Erythroblast (primary cell): ENCODE data around the gene SARDH.

Experiments used
- DNase-seq, 2 experiments: peaks; one replicate each; lab custom pipeline; 2025; lab: John Stamatoyannopoulos, UW
- GATA1 ChIP-seq: IDR thresholded peaks from 2 replicates; pipeline ENCODE4 v1.6.1; 2011; ENCODE audit warnings: low read depth, mild to moderate bottlenecking, control low read depth, low read length, moderate library complexity
- POLR2A ChIP-seq: IDR thresholded peaks from 2 replicates; pipeline ENCODE4 v1.6.1; 2011; ENCODE audit warnings: mild to moderate bottlenecking, low read length

The SARDH gene

DNA sequence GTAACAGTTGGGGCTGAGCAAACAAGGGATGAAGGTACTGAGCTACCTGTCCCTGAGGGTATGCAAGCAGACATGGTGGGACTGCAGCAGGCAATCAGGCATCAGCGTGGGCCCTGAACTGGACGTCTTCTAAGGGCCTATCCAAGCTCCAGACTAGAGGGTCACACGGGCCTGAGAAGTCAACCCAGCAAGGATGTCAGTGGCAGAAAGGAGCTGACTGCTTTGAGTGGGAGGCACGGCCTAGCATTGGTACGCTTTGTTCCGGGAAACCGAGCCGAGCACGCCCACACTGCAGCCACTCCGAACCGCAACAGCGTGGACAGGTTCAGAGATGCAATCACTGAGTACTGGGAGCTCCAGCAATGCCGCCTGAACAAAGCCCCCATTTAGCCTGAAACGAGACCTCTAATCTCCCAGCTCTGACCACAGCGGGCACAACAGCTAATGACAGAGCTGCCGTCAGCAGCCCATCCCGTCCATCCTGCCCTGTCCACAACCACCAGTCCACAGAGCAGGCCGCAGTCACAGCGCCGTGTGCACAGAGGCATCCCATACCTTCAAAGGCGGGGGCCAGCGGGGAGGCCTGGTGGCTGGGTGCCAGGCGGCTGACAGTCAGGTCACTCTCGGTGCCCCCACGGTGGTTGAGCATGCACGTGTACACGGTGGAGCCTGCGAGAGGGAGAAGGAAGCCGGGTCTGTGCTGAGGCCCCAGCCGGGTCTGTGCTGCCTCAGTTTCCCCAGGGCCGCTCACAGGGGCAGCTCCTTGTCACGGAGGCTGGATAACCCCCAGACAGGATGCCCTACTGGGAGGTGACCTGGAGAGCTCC lies 44.2 kb downstream of the SARDH start:
- DNase-seq, result no peak
- TF ChIP-seq GATA1, result no peak
- TF ChIP-seq POLR2A, result no peak

DNA sequence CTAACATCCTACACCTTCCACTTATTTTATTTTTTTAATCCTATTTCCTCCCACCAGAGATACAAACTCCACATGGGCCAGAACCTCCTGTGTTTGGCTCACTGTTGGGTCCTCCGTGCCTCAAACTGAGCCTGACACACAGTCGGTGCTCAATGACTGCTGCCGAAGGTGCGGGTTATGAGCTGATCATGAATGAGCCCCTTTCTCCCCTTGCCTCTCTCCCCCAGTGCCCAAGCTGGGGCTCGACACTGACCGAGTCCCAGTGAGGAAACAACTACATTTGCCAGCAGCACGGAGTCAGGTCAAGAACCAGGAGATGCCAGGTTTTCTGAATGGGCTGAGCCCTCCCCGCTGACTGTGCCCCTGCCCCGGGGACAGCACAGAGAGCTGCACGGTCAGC lies 45.0 kb downstream of the SARDH start:
- no peak for TF ChIP-seq POLR2A
- TF ChIP-seq GATA1, result no peak
- no peak for DNase-seq

DNA sequence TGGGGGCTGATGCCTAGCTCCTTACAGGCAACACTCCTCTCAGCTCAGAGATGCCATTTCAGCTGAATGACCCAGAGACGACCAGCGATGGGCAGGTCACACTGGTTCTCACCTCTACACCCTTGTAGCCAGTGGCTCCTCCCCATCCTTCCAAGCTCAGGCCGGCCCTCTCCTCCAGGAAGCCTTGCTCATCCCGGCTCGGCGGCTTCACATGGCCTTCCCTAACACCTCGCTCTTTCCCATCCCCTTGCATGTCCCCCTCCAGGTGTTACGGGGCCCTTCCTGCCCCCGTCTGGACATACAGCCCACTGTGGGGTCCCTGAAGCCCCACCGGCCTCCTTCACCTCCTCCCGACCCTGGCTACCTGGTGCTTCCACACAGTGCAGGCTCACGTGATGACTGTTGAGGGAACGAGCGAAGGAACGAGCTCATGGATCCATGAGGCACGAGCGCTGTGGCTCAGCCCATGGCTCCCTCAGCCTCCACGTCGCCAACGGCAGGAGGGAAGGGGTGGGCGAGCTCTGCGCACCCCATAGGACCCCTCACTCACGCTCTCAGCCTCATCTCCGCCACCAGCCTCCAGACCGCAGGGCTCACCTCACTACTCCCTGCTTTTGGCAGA lies 45.7 kb downstream of the SARDH start:
- DNase-seq, result no peak
- TF ChIP-seq GATA1 (no peak), POLR2A (no peak)

DNA sequence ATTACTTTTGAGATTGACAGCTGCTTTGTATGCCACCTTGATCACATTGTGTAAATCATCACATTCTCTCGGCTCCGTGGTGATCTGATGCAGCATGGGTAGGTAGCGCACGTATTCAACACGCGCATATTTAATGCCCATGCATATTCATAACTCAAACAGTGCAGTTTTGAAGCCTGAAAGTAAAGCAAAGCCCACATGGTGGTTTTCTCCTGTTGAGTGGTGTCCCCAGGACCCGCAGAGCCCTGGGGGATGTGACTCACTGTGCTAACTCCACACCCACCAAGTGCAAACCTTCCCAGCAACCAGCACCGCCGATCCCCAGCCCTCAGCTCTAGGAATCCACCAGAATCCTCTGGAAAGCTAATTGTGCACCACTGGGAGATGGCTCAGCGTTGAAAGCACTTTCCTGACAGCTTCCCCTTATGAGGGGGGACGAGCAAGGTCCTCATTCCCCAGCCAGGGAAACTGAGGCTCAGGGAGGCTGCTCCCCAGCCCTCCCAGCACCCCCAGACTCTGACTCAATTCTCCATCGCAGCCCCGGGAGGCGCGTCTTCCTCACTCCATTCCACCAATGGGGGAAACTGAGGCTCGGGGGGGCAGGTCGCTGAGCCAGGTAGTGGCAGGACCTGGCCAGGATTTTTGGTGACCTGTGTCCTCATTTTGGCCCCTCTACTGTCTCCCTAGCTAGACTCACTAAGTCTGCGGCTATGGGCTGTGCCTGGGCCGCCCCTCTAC lies 46.4 kb downstream of the SARDH start:
- no peak for DNase-seq

DNA sequence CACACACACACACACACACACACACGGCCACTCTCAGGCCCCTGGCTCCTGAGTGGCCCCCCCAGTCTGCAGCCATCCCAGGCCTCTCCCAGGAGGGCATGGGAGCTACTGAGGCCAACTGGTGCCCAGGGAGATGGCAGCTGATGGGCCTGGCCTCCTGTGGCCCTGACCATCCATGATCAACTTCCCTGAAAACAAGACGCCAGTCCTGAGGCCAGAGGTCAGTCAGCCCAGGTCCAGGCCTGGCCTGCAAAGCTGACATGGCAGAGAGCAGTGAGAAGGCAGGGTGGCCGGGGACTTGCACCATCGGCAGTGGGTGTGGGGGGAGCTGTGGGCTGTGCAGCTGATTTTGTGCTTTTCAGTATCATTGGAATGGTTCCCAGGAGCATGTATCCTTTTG lies 47.0 kb downstream of the SARDH start:
- TF ChIP-seq GATA1 (no peak), POLR2A (no peak)

More for the DNA sequence above, 46.4 kb downstream of the SARDH start:
- TF ChIP-seq GATA1 (no peak), POLR2A (no peak)

DNA sequence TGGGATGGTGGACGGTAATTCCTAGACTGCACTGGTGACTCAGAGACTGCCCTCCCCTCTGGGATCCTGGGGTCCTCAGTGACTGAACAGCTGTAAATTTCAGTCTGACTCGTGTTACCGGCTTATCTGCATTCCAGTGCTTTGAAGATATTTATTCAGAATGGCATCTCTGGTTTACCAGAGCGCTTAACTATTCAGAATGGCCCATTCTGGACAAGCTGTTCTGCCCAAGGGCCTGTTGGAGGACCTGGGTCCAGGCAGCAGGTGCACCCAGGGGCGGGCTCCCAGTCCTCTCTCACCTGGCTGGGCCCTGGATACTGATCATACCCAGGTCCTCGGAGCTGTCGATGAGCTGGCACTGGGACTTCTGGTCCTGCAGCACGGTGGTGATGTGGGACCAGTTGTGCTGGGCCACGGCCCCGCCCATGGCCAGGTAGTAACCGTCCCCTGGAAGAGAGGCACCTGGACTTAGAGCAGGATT lies 48.0 kb downstream of the SARDH start:
- no peak for DNase-seq
- TF ChIP-seq POLR2A (no peak), GATA1 (no peak)

More for the DNA sequence above, 47.0 kb downstream of the SARDH start:
- no peak for DNase-seq

DNA sequence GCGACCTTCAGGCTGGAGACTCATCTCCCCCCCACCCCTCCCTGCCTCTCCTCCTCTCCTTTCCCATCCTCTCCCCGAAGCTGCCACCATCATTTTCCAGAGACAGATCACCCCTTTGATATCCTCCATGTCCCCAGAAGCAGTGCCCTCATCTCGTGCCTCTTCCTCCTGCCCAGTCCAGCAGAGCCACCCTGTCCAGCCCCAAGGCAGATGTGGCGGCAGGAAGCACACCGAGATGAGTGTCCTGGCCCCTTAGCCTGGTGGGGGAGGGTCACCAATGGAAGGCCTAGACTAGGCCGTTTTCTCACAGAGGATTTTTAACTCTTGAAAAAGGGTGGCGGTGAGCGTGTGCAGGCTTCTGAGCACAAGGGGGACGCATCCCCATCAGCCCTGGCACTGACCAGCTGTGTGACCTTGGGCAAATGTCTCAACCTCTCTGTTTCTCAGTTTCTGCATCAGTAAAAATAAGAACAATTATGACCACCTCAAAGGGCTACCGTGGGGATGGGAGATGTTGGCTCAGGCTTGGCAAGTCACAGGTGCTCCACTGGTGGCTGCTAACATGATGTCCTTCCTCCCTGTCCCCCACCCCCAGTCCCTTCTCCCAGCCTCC lies 48.9 kb downstream of the SARDH start:
- TF ChIP-seq GATA1, result no peak
- no peak for TF ChIP-seq POLR2A
- DNase-seq, result no peak

DNA sequence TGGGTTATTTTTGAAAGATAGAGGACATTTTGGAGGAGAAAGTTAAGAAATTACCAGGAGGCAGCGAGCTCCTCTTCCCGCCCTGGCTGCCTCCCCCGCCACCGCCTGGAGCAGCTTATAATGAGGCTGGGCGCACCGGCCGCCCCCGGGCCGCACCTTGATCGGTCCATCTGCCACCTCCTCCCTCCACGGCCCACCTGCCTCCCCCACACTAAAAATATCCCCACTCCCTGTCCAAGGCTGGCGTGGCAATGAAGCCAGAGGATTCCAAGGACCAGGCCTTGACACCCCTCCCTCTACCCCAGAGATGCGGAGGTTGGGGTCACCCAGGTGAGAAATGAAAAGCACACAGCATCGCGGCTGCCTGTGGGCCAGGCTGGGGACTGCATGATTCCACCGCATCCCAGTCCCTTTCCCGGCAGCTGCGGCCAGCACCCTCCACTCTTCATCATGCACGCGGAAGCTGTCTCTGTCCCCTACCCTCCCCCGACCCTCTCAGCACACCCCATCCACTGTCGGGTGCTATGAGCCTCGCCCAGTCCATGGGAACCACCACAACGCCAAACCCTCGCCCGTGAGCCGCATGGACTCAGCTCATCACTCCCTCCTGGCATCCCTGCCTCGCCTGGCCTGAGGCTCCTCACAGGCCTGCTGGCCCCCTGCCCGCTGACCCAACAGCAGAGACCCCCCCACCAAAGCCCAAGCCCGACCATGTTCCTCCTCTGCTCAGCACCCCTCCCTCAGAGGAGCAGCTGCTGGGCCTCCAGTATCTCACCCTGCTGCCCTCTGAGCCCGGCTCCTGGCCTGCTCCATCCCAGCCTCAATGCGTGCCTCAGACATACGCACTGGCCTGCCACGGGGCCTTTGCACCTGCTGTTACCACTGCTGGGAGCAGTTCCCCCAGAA lies 50.0 kb downstream of the SARDH start:
- DNase-seq, result no peak
- TF ChIP-seq GATA1, result no peak
- TF ChIP-seq POLR2A, result no peak

DNA sequence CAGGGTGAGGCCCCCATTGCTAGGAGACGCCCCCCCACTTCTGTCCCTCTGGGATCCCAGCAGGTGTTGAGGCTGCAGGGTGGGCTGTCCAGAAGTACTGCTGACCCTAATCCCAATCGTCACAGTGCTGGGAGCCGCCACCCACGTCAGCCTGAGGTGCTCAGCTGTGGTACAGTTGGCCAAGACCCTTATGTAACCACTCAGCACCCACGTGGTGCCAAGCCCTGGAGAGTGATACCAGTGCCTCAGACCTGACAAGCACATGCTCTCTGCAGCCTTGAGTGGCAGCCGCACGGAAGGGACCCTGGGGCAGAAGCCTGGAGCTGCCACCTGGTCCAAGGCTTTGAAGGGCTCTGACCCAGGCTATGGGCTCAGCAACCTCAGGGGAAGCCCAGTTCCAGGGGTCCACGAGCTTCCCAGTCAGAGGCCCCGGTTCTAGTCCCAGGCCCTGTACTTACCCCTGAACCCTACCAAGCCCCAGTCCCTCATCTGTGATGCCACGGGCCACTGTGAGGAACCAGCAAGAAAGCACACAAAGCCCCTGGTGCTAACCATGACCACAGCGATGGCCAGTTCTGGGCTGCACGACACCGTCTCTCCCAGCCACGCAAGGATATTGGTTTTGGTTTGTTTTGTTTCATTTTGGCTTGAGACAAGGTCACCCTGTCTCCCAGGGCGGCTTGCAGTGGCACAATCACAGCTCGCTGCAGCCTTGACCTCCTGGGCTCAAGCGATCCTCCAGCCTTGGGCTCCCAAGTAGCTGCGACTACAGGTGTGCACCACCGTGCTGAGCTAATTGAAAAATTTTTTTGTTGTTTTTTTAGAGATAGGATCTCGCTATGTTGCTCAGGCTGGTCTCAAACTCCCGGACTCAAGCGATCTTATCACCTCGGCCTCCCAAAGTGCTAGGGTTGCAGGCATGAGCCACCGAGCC lies 51.2 kb downstream of the SARDH start:
- DNase-seq, result no peak
- TF ChIP-seq GATA1 (no peak), POLR2A (no peak)

DNA sequence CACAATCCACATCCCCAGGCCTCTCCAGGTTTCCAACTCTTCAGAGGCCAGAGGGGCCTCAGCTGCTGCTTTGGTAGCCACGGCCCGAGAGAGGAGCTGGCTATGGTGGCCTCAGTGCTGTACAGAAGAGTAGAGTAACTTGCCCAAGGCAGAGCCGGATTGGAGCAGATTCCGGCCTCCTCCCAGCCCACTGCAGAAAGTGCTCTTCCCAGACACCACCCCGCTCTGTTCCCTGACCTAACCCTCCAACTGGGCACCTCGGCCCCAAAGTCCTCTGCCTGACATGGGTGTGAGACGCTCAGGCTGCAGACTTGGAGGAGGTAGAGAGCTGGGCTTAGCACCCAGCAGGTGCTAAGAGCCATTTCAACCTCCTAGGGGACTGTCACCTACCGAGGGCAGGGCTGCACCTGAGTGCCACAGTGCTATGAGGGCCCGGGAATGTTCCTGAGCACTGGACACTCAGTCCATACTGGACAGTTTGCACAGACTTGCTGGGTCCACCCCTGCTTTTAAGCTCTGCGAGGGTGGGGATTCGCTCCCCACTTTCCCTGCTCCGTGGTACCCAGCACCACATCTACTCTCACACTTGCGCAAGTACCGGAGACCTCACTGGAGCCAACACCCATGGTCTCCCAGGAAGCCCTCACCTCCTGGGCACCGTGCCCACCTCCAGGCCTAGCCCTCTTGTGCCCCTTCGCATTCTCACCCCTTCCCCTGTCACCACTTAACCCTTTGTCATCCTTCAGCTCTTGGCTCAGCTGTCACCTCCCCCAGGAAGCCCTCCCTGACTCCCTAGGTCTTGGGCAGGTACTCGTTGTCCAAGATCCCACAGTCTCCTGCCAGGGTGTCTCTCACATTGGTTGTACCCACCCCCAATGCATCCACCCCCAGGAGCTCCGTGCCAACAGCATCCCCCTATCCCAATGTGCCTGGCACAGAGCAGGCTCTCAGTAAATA lies 52.2 kb downstream of the SARDH start:
- no peak for TF ChIP-seq POLR2A
- TF ChIP-seq GATA1, result no peak
- no peak for DNase-seq

DNA sequence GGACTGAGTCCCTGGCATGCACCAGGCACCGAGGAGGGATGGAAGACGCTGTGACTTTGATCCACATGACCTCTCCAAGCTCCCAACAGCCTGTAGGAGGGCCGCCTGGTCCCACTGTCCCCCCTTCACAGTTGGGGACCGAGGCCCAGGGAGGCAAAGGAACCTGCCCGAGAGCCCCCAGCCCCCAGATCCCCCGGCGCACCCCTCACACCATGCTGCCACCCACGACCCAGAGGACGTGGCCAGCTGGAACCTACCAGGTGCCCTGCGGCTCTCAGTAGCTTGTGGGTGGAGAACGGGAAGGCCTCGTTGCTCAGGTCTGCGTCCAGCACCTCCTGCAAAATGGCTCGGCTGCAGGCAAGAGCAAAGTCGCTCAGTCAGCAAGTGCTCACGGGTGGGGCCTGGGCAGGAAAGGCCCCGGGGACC lies 53.2 kb downstream of the SARDH start:
- no peak for TF ChIP-seq POLR2A
- TF ChIP-seq GATA1, result no peak

More for the DNA sequence above, 53.2 kb downstream of the SARDH start:
- DNase-seq, result no peak
